LNCAP (cell line): ENCODE measurements around the gene PLA2G1B.

Source experiments
- TF ChIP-seq, protein P1 (sequence below): fragments of 450-650 bp; IDR thresholded peaks from 2 replicates; pipeline ENCODE4 v1.5.1; 2017; ENCODE audit warnings: mild to moderate bottlenecking

Gene PLA2G1B

DNA sequence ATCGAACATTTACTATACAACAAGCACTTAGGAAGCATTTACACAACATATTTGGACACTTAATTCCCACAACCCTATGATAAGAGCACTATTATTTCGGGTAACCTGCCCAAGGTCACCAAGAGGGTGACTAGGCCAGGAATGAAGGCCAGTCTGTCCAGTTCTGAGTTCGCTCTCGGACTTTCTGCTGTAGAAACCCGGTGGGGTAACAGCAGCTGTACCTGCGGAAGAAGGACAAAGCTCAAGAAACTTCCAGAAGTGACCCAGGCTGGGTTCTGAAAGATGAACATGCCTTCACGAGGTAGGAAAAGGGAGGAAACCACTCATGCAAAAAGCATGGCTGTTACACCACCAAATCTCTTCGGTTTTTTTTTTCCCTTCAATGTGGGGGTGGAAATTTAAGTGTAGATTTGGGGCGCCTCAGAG is 10.8 kb downstream of the PLA2G1B start:
- TF ChIP-seq, protein P1, sequence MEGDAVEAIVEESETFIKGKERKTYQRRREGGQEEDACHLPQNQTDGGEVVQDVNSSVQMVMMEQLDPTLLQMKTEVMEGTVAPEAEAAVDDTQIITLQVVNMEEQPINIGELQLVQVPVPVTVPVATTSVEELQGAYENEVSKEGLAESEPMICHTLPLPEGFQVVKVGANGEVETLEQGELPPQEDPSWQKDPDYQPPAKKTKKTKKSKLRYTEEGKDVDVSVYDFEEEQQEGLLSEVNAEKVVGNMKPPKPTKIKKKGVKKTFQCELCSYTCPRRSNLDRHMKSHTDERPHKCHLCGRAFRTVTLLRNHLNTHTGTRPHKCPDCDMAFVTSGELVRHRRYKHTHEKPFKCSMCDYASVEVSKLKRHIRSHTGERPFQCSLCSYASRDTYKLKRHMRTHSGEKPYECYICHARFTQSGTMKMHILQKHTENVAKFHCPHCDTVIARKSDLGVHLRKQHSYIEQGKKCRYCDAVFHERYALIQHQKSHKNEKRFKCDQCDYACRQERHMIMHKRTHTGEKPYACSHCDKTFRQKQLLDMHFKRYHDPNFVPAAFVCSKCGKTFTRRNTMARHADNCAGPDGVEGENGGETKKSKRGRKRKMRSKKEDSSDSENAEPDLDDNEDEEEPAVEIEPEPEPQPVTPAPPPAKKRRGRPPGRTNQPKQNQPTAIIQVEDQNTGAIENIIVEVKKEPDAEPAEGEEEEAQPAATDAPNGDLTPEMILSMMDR, result no peak

DNA sequence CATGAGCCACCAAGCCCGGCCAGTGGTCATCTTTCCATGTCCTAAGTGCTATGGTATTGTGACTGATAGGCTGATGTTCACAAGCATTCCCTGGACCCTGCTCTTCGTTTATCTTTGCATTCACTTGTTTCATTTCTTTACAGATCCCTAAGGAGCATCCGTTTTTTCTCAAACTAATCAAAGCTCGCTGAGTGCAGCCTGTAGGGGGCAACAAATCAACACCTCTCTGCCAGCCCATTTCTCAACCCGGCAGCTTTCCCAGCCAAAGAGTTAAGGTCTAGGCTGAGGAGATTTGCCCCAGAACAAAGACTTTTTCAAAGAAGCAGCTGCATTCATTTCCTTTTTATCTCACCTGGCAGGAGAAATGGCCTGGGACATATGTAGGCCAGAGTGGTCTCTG is 13.4 kb downstream of the PLA2G1B start:
- TF ChIP-seq, protein P1, result peak; percentile 47

DNA sequence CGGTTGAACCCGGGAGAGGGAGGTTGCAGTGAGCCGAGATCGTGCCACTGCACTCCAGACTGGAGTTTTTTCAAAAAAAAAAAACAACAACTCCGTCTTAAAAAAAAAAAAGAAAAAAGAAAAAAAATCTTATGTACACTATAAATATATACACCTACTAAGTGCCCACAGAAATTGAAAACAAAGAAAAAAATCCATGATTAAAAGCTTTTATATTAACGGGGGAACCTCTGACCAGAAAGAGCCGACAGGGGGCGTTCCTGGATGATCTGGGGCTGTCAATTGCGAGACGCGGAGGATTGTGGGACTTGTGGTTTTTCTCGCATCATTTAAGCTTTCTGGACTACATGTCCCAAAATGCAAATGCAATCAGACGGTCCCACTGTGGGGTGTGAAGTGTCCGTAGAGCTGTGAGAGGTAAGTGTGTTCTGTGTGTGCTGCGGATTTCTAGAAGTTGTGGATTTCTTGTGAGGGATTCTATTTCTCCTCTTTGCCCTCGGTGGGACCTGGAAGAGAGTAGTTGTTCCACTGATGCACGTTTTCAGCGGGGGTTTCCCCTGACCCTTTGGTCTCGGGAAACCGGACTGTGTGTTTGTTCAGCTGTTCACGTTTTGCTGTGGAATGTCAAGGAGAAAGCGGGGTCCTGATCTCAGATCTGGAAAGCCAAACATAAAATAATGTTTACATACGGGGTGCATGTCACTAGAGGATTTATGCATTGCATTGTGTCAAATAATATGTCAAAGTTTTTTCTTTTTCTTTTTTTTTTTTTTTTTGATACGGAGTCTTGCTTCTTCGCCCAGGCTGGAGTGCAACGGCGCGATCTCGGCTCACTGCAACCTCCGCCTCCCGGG is 25.4 kb downstream of the PLA2G1B start, which contains the start of gene SIRT4:
Gene SIRT4 (plus strand): TSS at position 360 of the 854 bp plus-strand sequence. CDS start 1,241 bp downstream, outside the sequence.
- TF ChIP-seq, protein P1, result peak; percentile 90

DNA sequence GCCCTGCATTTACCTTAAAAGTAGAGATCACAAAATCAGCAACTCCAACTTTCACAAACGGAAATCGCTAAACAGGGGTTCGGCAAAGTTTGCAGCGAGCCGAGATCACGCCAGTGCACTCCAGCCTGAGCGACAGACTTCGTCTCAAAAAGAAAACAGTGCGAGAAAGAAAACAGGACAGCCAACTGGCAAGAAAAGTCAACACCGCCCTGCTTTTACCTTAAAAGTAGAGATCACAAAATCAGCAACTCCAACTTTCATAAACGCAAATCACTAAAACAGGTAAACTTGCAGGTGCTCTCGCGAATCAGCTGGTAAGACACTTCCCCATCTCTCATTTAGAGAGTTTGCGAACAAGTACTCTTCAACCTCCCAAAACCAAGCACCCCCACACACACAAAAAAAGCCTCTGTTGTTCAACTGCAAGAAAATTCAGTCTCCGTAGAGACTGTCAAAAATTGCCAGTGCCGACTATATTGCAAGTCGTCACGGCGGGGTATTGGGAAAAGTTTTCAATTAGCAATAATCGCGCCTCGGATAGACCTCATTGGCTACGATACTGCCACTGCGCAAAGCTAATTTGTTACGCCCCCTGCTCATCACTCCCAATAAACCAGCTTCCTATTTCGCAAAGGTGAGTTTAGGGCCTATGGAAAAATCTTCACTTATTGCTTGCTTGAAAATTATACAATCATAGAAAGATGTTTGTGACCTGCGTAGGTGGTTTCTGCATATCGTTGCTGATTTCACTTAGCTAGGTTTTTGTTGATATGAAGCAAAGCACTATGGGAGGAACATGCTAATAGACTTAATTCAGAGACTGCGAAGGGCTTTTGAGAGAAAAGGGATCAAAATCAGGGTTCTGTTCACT is 34.7 kb downstream of the PLA2G1B start, which contains the start of gene RNU4-1:
Gene RNU4-1 (minus strand): TSS at position 577 of the 871 bp plus-strand sequence.
- TF ChIP-seq, protein P1, result no peak

DNA sequence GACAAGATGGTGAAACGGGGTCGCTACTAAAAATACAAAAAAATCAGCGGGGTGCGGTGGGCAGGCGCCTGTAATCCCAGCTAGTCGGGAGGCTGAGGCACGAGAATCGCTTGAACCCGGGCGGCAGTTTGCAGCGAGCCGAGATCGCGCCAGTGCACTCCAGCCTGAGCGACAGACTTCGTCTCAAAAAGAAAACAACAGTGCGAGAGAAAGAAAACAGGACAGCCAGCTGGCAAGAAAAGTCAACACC is 35.2 kb downstream of the PLA2G1B start:
- TF ChIP-seq, protein P1, result no peak

DNA sequence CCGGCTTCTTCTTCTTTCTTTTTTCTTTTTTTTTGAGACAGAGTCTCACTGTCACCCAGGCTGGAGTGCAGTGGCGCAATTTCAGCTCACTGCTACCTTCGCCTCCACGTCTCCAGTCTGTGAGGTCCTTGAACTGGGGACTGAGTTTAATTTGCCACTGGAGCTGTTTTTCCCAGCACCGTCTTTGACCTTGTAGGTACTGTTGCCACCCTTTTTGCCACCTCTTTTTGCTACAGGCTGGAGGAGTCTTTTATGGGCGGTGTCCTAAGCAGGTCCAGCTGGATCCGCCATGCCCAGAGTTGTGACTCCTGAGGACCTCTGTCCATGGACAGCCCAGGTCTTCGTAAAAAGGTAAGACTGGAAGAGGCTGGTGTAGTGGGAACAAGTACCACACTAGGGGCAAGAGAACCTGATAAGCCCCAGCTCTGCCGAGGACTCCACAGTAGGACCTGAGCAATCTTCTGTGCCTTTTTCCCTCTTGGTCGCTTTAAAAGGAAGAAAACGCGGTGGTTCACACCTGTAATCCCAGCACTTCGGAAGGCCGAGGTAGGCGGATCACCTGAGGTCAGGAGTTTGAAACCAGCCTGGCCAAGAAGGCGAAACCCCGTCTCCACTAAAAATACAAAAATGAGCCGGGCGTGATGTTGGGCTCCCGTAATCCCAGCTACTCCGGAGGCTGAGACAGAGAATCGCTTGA is 36.8 kb downstream of the PLA2G1B start:
- TF ChIP-seq, protein P1, result no peak

DNA sequence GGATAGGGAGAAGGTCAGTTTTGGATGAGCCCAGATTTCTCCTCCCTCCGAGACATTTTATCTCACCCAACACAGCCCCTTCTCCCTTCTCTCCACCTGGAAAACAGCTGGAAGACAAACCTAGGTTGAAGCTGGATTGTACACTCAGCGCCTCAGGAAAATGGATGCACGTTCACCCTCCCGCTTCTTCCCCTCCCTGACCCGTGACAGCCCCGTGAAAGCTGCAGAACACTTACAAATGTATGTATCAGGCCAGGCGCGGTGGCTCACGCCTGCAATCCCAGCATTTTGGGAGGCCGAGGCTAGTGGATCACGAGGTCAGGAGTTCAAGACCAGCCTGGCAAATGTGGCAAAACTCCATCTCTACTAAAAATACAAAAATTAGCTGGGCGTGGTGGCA is 40.1 kb downstream of the PLA2G1B start:
- TF ChIP-seq, protein P1, result no peak
